ENCODE measurements around the gene PIGT. TPM values are rescaled to one million over a fixed set of nuclear protein-coding genes. Genes with fewer than 3 reads are reported as not detected.

The PIGT gene
- total and polyA plus RNA-seq, 2 of the 13 experiments (the other 11 are each of a cell fraction or from before 2014, with no cell fraction given): 65.9 to 74.1 TPM

Small RNA genes lying within 50 kb of the gene (microRNA-seq; reads per million reads assigned to microRNA genes)
- 0.68 reads per million for gene MIR6812

Small RNA genes lying within 50 kb of the gene (small RNA-seq; reads per million reads assigned to genes)
- gene MIR6812 (ENCODE audit: insufficient read depth in 2 of 3, insufficient read length in 3 of 3, low read depth in 2 of 3, low replicate concordance in 1 of 3): 0 reads per million in 3 experiments

Other genes starting within 250 kb of the PIGT start
- 0.22 TPM in 1 of 2 replicates, not detected in the other for gene PI3, start 241.2 kb upstream of the PIGT start, total RNA-seq (2016; rRNA removed; fragmentation: Illumina TruSeq; extraction: Trizol)
- not detected in 2 replicates for gene PI3, start 241.2 kb upstream of the PIGT start, polyA plus RNA-seq (2011; rRNA removed)
- gene SEMG1, start 209.1 kb upstream of the PIGT start, total RNA-seq (2016; rRNA removed; fragmentation: Illumina TruSeq; extraction: Trizol): not detected in 2 replicates
- gene SEMG1, start 209.1 kb upstream of the PIGT start, polyA plus RNA-seq (2011; rRNA removed): not detected in 2 replicates
- not detected in 2 replicates for gene SEMG2, start 194.8 kb upstream of the PIGT start, total RNA-seq (2016; rRNA removed; fragmentation: Illumina TruSeq; extraction: Trizol)
- gene SEMG2, start 194.8 kb upstream of the PIGT start, polyA plus RNA-seq (2011; rRNA removed): not detected in 2 replicates
- gene SLPI, start 161.6 kb upstream of the PIGT start, total RNA-seq (2016; rRNA removed; fragmentation: Illumina TruSeq; extraction: Trizol): not detected in 2 replicates
- gene SLPI, start 161.6 kb upstream of the PIGT start, polyA plus RNA-seq (2011; rRNA removed): 0.13 TPM in 1 of 2 replicates, not detected in the other
- gene RBPJL, start 109.3 kb upstream of the PIGT start, total RNA-seq (2016; rRNA removed; fragmentation: Illumina TruSeq; extraction: Trizol): not detected in 2 replicates
- gene RBPJL, start 109.3 kb upstream of the PIGT start, polyA plus RNA-seq (2011; rRNA removed): not detected in 2 replicates
- not detected in 2 replicates for gene MATN4, start 107.8 kb upstream of the PIGT start, total RNA-seq (2016; rRNA removed; fragmentation: Illumina TruSeq; extraction: Trizol)
- gene MATN4, start 107.8 kb upstream of the PIGT start, polyA plus RNA-seq (2011; rRNA removed): 0.04 TPM in 1 of 2 replicates, not detected in the other
- 36.0 and 65.1 TPM in 2 replicates for gene SDC4, start 67.7 kb upstream of the PIGT start, total RNA-seq (2016; rRNA removed; fragmentation: Illumina TruSeq; extraction: Trizol)
- gene SDC4, start 67.7 kb upstream of the PIGT start, polyA plus RNA-seq (2011; rRNA removed): 49.0 and 67.2 TPM in 2 replicates
- 22.0 and 38.3 TPM in 2 replicates for gene SYS1, start 53.0 kb upstream of the PIGT start, total RNA-seq (2016; rRNA removed; fragmentation: Illumina TruSeq; extraction: Trizol)
- gene SYS1, start 53.0 kb upstream of the PIGT start, polyA plus RNA-seq (2011; rRNA removed): 65.6 and 75.9 TPM in 2 replicates
- not detected in 2 replicates for gene TP53TG5, start 37.8 kb upstream of the PIGT start, total RNA-seq (2016; rRNA removed; fragmentation: Illumina TruSeq; extraction: Trizol)
- 0.11 TPM in 1 of 2 replicates, not detected in the other for gene TP53TG5, start 37.8 kb upstream of the PIGT start, polyA plus RNA-seq (2011; rRNA removed)
- gene DBNDD2, start 7.9 kb upstream of the PIGT start, total RNA-seq (2016; rRNA removed; fragmentation: Illumina TruSeq; extraction: Trizol): 16.7 and 19.6 TPM in 2 replicates
- 47.6 and 50.4 TPM in 2 replicates for gene DBNDD2, start 7.9 kb upstream of the PIGT start, polyA plus RNA-seq (2011; rRNA removed)
- not detected in 2 replicates for gene WFDC2, start 53.6 kb downstream of the PIGT start, total RNA-seq (2016; rRNA removed; fragmentation: Illumina TruSeq; extraction: Trizol)
- gene WFDC2, start 53.6 kb downstream of the PIGT start, polyA plus RNA-seq (2011; rRNA removed): 0.13 and 0.33 TPM in 2 replicates
- gene SPINT3, start 99.5 kb downstream of the PIGT start, total RNA-seq (2016; rRNA removed; fragmentation: Illumina TruSeq; extraction: Trizol): not detected in 2 replicates
- not detected in 2 replicates for gene SPINT3, start 99.5 kb downstream of the PIGT start, polyA plus RNA-seq (2011; rRNA removed)
- not detected in 2 replicates for gene WFDC6, start 123.3 kb downstream of the PIGT start, total RNA-seq (2016; rRNA removed; fragmentation: Illumina TruSeq; extraction: Trizol)
- not detected in 2 replicates for gene WFDC6, start 123.3 kb downstream of the PIGT start, polyA plus RNA-seq (2011; rRNA removed)
- not detected in 2 replicates for gene EPPIN, start 131.3 kb downstream of the PIGT start, total RNA-seq (2016; rRNA removed; fragmentation: Illumina TruSeq; extraction: Trizol)
- gene EPPIN, start 131.3 kb downstream of the PIGT start, polyA plus RNA-seq (2011; rRNA removed): not detected in 2 replicates
- gene WFDC8, start 163.1 kb downstream of the PIGT start, total RNA-seq (2016; rRNA removed; fragmentation: Illumina TruSeq; extraction: Trizol): not detected in 2 replicates
- gene WFDC8, start 163.1 kb downstream of the PIGT start, polyA plus RNA-seq (2011; rRNA removed): not detected in 2 replicates
- not detected in 2 replicates for gene WFDC10A, start 213.6 kb downstream of the PIGT start, total RNA-seq (2016; rRNA removed; fragmentation: Illumina TruSeq; extraction: Trizol)
- not detected in 2 replicates for gene WFDC10A, start 213.6 kb downstream of the PIGT start, polyA plus RNA-seq (2011; rRNA removed)
- gene WFDC9, start 215.1 kb downstream of the PIGT start, total RNA-seq (2016; rRNA removed; fragmentation: Illumina TruSeq; extraction: Trizol): not detected in 2 replicates
- gene WFDC9, start 215.1 kb downstream of the PIGT start, polyA plus RNA-seq (2011; rRNA removed): not detected in 2 replicates

All from HepG2 (cell line).